Subcutaneous adipose tissue (tissue), 4 donors: ENCODE results near the gene WWOX. TPM values are rescaled to one million over a fixed set of nuclear protein-coding genes. Genes with fewer than 3 reads are reported as not detected.

ENCODE experiments used
- CTCF ChIP-seq: fragments of 450-650 bp; IDR thresholded peaks from one replicate; pipeline ENCODE4 v1.5.1; 2016; ENCODE audit warnings: low read depth, mild to moderate bottlenecking, control low read depth, antibody characterized with exemption, moderate library complexity
- total RNA-seq, 4 donors: library from RNA; depleted of rRNA; stranded (reverse); fragments of >200 nt; gene quantifications; one replicate each; pipeline ENCODE4 v1.1.0, GENCODE V29; 2016

The WWOX gene
- total RNA-seq, 4 donors from 2014 or later, result 31.4 to 67.8 (median 46.0) TPM

- no peak for TF ChIP-seq CTCF
These were observed 738.3 kb downstream of the WWOX start for GRCh38 chr16:78837706-78838105.

- TF ChIP-seq CTCF, result no peak
These were observed 738.8 kb downstream of the WWOX start for GRCh38 chr16:78838276-78838675.

GRCh38 chr16:78842950-78843349 is 743.5 kb downstream of the WWOX start:
- no peak for TF ChIP-seq CTCF

- TF ChIP-seq CTCF, result no peak
These were observed 744.5 kb downstream of the WWOX start for GRCh38 chr16:78843978-78844377.

GRCh38 chr16:78844682-78845081 is 745.2 kb downstream of the WWOX start:
- TF ChIP-seq CTCF, result no peak

- TF ChIP-seq CTCF, result no peak
These were observed 751.8 kb downstream of the WWOX start for GRCh38 chr16:78851266-78851665.

GRCh38 chr16:78852081-78852635 is 752.7 kb downstream of the WWOX start:
- no peak for TF ChIP-seq CTCF
